Sigmoid colon (tissue), 7 donors: ENCODE data around the gene CYP11A1. TPM values are rescaled to one million over a fixed set of nuclear protein-coding genes. Genes with fewer than 3 reads are reported as not detected.

ENCODE experiments used
- DNase-seq: peaks from one replicate; pipeline ENCODE4 v3.0.0-alpha.2; 2019
- H3K27ac ChIP-seq, 4 donors: fragments of 200-600 bp; sonication (generic); one replicate each; pipeline ENCODE4 v1.5.1; 2016 to 2019; ENCODE audit warnings: mild to moderate bottlenecking in 1 of 4
- H3K27me3 ChIP-seq, 3 donors: fragments of 200-600 bp; sonication (generic); one replicate each; pipeline ENCODE4 v1.5.1; 2019; ENCODE audit warnings: mild to moderate bottlenecking in 1 of 3
- H3K36me3 ChIP-seq, 4 donors: fragments of 200-600 bp; sonication (generic); one replicate each; pipeline ENCODE4 v1.5.1; 2016 to 2019
- H3K4me1 ChIP-seq, 4 donors: fragments of 200-600 bp; sonication (generic); one replicate each; pipeline ENCODE4 v1.5.1; 2017 to 2019
- H3K4me3 ChIP-seq, 4 donors: fragments of 200-600 bp; sonication (generic); one replicate each; pipeline ENCODE4 v1.5.1; 2017 to 2019; ENCODE audit warnings: mild to moderate bottlenecking in 2 of 4, moderate library complexity in 1 of 4
- H3K9me3 ChIP-seq, 4 donors: fragments of 200-600 bp in 3 of 4; sonication (generic) in 3 of 4; one replicate each; pipeline versions ENCODE4 v1.5.1 to v1.6.1; 2013 to 2019
- EP300 ChIP-seq, 4 donors: sonication (generic); formaldehyde crosslinking; IDR thresholded peaks; one replicate each; pipeline ENCODE4 v1.6.1; 2017; ENCODE audit warnings: antibody characterized with exemption in 4 of 4
- POLR2A ChIP-seq, 2 donors: fragments of 450-650 bp; IDR thresholded peaks; one replicate each; pipeline ENCODE4 v1.6.1; 2016; ENCODE audit warnings: antibody characterized with exemption in 2 of 2, mild to moderate bottlenecking in 2 of 2, moderate library complexity in 2 of 2
- POLR2AphosphoS5 ChIP-seq, 4 donors: sonication (generic); formaldehyde crosslinking; IDR thresholded peaks; one replicate each; pipeline ENCODE4 v1.6.1; 2017; ENCODE audit warnings: antibody characterized with exemption in 4 of 4
- whole genome bisulfite sequencing, 2 donors: extraction: QIAGEN DNeasy Blood & Tissue Kit; methylation state at CpG; one replicate each; pipeline ENCODE4 v1.1.7; 2013; 5-methylcytosine and 5-hydroxymethylcytosine counted together
- intact Hi-C: fragments of 100-400 bp; cut with DNase I; formaldehyde crosslinking; loops from one replicate; pipeline ENCODE4 v1.15.1; 2023
- polyA plus RNA-seq, 3 donors: library from polyadenylated mRNA; stranded (reverse); fragments of 200-250 nt; gene quantifications; one replicate each; pipeline ENCODE4 v1.2.3, GENCODE V29; 2013
- total RNA-seq, 4 donors: library from RNA; depleted of rRNA; stranded (reverse); fragments of >200 nt; gene quantifications; one replicate each; pipeline ENCODE4 v1.1.0, GENCODE V29; 2016
- TF ChIP-seq, protein P1 (sequence below), 4 experiments: fragments of 450-650 bp in 3 of 4; fragments of 200-600 bp in 1 of 4; IDR thresholded peaks; one replicate each; pipeline ENCODE4 v1.5.1; 2016 to 2019; ENCODE audit warnings: antibody characterized with exemption in 4 of 4, mild to moderate bottlenecking in 3 of 4, moderate library complexity in 2 of 4
- donor health status: healthy with polysubstance abuse.
- donor health status: Bipolar disorder and iron deficiency.
- donor health status: healthy.

Gene CYP11A1
- total and polyA plus RNA-seq, 7 donors = 0.22 to 1.7 (median 0.49) TPM; not detected in 2

DNA sequence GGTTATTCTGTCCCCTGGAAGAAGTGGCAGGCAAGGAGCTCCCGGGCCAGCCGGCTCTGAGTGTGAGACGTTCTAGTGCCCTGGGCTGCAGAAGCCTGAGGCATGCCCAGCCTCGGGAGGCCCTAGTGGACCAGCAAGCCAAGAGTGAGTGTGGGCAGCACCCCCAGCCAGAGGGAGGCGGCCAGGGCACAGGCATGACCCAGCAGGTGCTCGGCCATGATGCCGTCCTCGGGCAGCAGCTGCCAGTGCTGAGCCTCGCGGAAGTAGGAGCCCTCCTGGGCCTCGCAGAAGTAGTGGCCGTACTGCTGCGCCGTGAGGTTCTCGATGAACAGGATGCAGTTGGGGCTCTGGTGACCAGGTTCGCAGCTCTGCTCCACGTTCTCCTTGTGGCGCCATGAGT, 43.1 kb upstream of the CYP11A1 start:
- no peak overlapping the region for H3K4me3 ChIP-seq
- DNase-seq = no peak
- TF ChIP-seq, protein P1, sequence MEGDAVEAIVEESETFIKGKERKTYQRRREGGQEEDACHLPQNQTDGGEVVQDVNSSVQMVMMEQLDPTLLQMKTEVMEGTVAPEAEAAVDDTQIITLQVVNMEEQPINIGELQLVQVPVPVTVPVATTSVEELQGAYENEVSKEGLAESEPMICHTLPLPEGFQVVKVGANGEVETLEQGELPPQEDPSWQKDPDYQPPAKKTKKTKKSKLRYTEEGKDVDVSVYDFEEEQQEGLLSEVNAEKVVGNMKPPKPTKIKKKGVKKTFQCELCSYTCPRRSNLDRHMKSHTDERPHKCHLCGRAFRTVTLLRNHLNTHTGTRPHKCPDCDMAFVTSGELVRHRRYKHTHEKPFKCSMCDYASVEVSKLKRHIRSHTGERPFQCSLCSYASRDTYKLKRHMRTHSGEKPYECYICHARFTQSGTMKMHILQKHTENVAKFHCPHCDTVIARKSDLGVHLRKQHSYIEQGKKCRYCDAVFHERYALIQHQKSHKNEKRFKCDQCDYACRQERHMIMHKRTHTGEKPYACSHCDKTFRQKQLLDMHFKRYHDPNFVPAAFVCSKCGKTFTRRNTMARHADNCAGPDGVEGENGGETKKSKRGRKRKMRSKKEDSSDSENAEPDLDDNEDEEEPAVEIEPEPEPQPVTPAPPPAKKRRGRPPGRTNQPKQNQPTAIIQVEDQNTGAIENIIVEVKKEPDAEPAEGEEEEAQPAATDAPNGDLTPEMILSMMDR (IDR thresholded peaks at IDR 0.05) = no peak
- TF ChIP-seq POLR2A (IDR thresholded peaks at IDR 0.05) (no peak), EP300 (IDR thresholded peaks at IDR 0.05) (no peak), POLR2AphosphoS5 (IDR thresholded peaks at IDR 0.05) (no peak)
- no peaks in the 10 kb centered on the region for H3K36me3 ChIP-seq
- intact Hi-C loops = no loop called here
- no peaks in the 10 kb centered on the region for H3K9me3 ChIP-seq
- 94 to 95% methylated on average over 18 of the region's 18 CpGs for WGBS, 2 donors
- no peak overlapping the region for H3K27ac ChIP-seq
- H3K4me1 ChIP-seq = no peaks in the 10 kb centered on the region
- H3K27me3 ChIP-seq = no peaks in the 10 kb centered on the region

GRCh38 chr15:74409225-74409624, 41.8 kb upstream of the CYP11A1 start:
- Histone ChIP-seq H3K4me1 (no peaks in the 10 kb centered on the region), H3K9me3 (no peaks in the 10 kb centered on the region), H3K36me3 (no peaks in the 10 kb centered on the region), H3K27ac (no peak overlapping the region), H3K27me3 (no peaks in the 10 kb centered on the region), H3K4me3 (no peak overlapping the region)
- TF ChIP-seq POLR2A (IDR thresholded peaks at IDR 0.05) (no peak), POLR2AphosphoS5 (IDR thresholded peaks at IDR 0.05) (no peak)
- TF ChIP-seq, protein P1 (IDR thresholded peaks at IDR 0.05) = no peak
- DNase-seq = no peak
- 65 to 80% methylated on average over 7 of the region's 7 CpGs for WGBS, 2 donors
- intact Hi-C loops = no loop called here

- no peaks in the 10 kb centered on the region for H3K27me3 ChIP-seq
- intact Hi-C loops = no loop called here
- no peak overlapping the region for H3K4me3 ChIP-seq
- no peaks in the 10 kb centered on the region for H3K36me3 ChIP-seq
- DNase-seq = no peak
- TF ChIP-seq EP300 (IDR thresholded peaks at IDR 0.05) (no peak), POLR2AphosphoS5 (IDR thresholded peaks at IDR 0.05) (no peak), POLR2A (IDR thresholded peaks at IDR 0.05) (no peak)
- TF ChIP-seq, protein P1 (IDR thresholded peaks at IDR 0.05) = no peak
- no peak overlapping the region for H3K27ac ChIP-seq
- no peaks in the 10 kb centered on the region for H3K9me3 ChIP-seq
- no peaks in the 10 kb centered on the region for H3K4me1 ChIP-seq
- whole genome bisulfite sequencing, 2 donors = 69 to 76% methylated on average over 7 of the region's 7 CpGs
These were observed 41.4 kb upstream of the CYP11A1 start for GRCh38 chr15:74408815-74409214.

DNA sequence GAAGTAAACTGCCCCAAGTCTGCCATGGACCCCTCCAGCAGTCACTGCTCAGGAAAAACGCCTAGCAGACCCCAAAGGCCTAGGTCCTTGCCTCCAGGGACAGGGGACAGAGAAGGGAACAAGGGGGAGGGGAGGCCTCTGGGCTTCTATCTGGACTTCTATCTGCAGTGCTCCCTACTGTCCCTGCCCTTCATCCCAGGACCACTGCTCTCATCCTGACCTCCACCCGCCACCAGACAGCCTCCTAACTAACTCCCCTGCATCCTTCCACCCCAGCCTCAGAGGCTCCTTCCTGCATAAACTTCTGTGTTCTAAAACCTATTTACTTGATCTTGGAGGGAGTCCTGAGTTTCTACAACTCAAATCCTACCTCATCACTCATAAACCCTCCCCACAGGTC, 40.9 kb upstream of the CYP11A1 start:
- Histone ChIP-seq H3K36me3 (no peaks in the 10 kb centered on the region), H3K4me1 (no peaks in the 10 kb centered on the region), H3K4me3 (no peak overlapping the region), H3K27ac (no peak overlapping the region), H3K27me3 (peaks cover 0 to 2% (median 0%) of the 10 kb centered on the region in 3 donors), H3K9me3 (no peaks in the 10 kb centered on the region)
- intact Hi-C loops = no loop called here
- TF ChIP-seq, protein P1 (IDR thresholded peaks at IDR 0.05) = no peak
- TF ChIP-seq POLR2AphosphoS5 (IDR thresholded peaks at IDR 0.05) (no peak), EP300 (IDR thresholded peaks at IDR 0.05) (no peak), POLR2A (IDR thresholded peaks at IDR 0.05) (no peak)
- DNase-seq = no peak
- 71 to 90% methylated on average over 2 of the region's 2 CpGs for WGBS, 2 donors

DNA sequence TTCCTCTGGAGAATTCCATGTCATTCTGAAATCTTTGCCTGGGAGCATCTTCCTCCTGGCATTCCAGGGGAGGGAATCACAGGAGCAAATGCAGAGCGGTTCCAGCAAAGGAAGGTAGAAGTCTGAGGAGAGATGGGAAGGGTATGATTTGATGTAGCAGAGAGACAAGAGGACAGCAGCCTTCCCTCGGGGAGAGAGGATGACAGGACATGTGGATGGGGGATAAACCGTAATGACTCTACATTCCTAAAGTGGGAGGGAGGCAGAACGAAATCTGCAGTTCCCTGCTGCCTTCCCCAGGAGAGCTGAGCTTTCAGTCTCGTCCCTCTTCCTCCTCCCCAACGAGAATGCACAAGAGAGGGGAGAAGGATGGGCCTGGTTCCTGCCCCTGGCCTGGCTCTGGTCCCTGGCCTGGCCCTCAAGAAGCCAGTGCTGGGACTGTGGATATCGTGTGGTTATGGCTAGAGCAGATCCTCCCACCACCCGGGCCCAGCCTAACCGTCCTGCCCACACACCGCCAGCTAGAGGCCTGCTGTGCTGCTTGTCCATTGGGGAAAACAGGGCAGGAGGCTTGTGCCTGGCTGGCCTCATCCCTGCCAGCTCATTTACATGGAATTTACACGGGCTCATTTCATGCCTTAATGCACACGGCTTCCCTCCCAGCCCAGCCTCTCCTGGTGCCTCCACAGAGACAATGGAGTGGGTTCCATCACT, 39.7 kb upstream of the CYP11A1 start:
- H3K36me3 ChIP-seq = no peaks in the 10 kb centered on the region
- 32 to 62% methylated on average over 12 of the region's 12 CpGs for WGBS, 2 donors
- H3K4me1 ChIP-seq = no peaks in the 10 kb centered on the region
- H3K27me3 ChIP-seq = peaks cover 0 to 10% (median 0%) of the 10 kb centered on the region in 3 donors
- intact Hi-C loops = no loop called here
- H3K4me3 ChIP-seq = no peak overlapping the region
- DNase-seq = no peak
- H3K9me3 ChIP-seq = no peaks in the 10 kb centered on the region
- no peak overlapping the region for H3K27ac ChIP-seq
- TF ChIP-seq POLR2AphosphoS5 (IDR thresholded peaks at IDR 0.05) (no peak), EP300 (IDR thresholded peaks at IDR 0.05) (no peak)
